NCI-H2029 treated with DMSO at 0.1 percent for 48 hours (cell line): ENCODE results near the gene GPR183.
A peak's percentile ranks its signal among the peaks of the same experiment; 100 is the strongest.

ENCODE experiments used
- DNase-seq: peaks from one replicate; lab custom pipeline; 2025; lab: John Stamatoyannopoulos, UW

GPR183 gene

GRCh38 chr13:99312493-99312883 is 5.3 kb upstream of the GPR183 start:
- no peak for DNase-seq

DNA sequence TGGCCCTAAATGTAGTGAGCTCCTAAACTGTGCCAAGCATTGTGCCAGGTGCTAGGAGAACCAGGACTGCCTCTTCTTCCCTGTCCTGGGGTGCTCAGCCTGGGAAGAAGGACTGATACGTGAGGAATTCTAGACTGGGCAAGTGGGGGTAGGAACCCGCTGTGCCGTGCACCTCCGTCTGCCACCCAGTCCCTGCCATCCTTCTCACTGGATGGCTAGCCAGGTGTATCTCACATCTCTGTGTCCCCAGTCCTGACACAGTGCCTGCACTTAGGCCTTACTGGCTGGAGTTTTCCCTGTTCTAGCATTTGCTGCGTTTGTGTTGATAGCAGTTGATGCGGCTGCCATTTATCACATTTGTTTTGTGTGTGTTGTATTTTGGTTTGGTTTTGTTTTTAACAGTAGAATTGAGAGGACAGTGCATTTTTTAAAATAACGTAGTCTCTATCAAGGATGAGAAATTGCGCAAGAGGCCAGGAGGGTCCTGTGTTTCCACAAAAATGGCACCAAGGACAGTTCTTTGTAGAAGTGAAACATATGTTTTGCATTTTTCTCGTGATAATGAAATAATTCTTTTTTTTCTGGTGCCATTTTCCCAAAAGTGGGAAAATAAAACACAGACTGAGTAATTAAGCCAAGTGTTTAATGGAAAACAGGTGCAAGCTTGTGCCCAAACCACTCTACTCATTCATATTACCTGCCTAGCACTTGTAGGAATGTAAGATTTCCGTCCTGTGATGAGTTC is 4.7 kb upstream of the GPR183 start:
- no peak for DNase-seq

DNA sequence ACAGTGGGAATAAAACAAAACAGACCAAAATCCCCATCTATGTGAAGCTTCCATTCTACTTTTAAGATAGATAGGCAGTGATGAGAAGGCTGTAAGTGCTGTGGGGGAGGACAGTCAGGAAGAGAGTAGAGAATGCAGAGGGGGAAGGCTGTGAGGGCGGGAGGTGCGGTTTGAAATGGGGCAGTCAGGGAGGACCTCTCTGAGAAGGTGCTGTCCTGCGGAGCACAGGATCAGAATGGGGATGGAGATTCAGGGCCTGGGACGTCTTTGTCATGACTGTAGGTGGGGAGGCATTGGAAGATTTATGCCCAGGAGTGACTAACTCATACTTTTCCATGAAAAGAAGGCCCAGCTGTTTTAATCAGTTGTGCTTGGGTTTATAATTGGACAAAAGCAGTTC is 3.9 kb upstream of the GPR183 start:
- no peak for DNase-seq

GRCh38 chr13:99310382-99311031 is 3.3 kb upstream of the GPR183 start:
- DNase-seq: no peak

DNA sequence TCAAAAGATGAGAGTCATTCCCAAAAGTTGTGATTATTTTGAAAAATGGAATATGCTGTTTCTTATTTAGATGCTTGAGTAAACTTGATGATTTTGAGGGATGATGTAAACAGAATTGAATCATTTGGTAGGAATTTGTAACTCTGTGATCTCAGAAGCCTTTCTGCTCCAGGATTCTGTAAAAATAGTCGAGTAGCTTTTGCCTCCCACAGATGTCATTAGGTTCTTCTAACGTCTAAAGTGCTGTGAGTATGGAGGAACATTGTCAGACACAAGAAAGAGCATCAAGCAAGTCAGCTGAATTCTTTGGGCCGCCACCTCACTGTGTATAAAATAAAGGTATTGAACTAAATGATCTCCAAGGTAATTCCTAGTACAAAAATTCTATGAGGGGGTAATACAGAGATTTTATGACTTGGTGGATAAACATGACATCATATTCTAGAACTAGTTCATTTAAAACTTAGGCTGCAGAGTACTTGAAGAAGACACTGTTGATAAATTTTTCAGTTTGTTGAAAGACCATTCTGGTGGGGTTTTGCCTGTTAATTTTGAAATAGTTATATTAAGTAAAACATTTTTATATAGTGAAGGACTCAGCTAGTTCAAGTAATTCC is 1.4 kb upstream of the GPR183 start:
- no peak for DNase-seq

- DNase-seq: peak; percentile 38
Observed at GRCh38 chr13:99307648-99308339, 595 bp upstream of the GPR183 start.

GRCh38 chr13:99305566-99305965 is 1.6 kb downstream of the GPR183 start:
- DNase-seq: no peak

GRCh38 chr13:99305158-99305557 is 2.0 kb downstream of the GPR183 start:
- DNase-seq: no peak

- DNase-seq: no peak
Observed at GRCh38 chr13:99304541-99304940, 2.7 kb downstream of the GPR183 start.

DNA sequence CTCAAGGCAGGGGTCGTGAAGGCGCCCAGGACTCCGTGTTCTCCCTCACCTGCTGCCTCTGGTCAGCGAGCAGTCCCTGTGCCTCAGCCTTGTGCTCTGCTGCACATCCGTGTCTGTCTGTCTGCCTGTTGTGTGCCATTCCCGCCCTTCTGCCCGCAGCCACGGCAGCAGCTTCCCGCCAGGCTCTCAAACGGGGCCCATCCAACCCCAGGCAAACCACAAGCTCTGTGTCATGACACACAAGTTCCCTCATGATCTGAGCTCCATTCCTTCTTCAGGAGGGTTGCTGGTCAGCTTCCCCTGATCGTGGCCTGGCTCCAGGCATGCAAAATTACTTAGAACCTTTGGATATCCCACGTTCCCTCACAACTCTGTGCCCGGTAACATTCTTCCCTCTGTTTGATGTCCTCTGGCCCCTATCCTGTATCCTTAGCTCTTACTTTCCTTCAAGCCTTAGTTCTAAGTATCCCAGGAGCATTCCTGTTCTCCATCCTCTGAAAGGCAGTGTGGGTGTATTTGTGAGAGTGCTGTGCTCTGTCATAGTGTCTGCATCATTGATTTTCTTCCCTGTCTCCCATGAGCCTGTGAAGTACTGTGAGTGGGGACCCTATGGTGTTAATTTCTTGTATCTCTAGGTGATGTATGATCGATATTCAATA is 3.2 kb downstream of the GPR183 start:
- no peak for DNase-seq

DNA sequence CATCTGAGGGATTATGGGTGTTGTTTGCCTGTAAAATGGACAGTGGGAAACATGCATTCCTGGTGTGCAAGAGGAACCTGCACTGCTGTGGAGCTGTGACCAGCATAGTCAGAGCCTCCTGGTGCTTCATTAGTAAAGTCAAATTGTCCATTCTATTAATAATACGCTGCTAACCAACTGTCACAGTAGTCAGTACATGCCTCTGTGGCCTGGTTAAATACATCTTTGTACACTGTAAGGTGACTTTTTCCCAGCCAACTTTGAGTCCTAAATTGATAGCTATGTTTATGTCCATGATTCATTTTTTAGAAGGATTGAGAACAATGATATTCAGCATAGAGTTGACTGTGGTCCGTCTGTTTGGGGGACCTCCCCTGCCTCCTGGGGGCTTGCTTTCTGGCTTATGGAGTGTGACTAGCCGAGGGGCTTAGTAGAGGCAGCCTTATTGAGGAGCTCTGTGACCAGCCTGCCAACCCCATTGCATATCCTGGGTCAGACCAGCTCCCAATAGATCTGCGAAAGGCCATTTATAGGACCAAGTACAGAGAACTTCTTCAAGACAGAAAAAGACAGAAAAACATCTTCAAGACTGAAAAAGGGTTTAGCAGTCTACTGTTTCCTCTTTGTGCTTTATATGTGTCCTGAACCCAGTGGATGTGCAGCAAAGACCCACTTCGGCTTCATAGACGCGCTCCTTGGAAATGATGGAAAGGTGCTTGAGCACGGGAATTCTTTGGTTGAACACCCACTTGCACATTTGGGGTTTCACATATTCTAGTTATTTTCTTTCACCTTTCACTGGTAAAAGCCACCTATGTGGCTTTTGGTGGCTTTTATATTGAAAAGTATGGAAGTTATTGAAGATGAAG is 4.3 kb downstream of the GPR183 start:
- no peak for DNase-seq

DNA sequence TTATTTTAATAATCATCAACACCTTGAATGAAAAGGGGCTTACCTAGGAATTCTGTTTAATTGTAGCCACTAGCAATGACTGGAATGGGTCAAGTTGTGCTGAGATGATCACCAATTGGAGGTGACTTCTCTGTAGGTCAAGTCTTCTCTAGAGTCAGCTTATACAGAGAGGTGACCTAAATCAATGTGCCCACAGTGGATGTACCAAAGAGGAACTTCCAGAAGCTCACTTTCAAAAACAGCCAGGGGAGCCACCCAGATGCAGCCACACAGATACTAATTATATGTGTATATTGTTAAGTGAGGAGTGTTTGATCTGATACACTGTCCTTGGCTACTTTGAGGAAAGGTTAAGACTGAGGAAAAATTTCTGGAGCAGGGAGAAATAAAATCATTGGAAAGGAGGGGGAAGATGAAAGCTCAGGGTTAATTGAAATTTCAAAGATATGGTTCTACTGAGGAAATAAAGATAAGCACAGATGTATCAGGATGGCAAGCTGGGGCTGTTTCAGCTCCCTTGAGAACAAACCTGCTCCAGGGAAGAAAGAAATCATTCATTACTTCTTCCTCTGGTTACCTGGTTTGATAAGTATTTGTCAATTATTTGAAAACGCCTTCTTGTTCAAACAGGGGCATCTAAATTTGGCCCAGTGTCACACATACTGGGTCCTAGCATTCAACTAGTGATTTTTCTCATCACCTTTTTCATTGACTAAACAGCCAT is 5.1 kb downstream of the GPR183 start:
- DNase-seq: no peak

GRCh38 chr13:99301056-99301838 is 6.0 kb downstream of the GPR183 start:
- no peak for DNase-seq

GRCh38 chr13:99299920-99300341 is 7.3 kb downstream of the GPR183 start:
- peak; percentile 16 for DNase-seq

DNA sequence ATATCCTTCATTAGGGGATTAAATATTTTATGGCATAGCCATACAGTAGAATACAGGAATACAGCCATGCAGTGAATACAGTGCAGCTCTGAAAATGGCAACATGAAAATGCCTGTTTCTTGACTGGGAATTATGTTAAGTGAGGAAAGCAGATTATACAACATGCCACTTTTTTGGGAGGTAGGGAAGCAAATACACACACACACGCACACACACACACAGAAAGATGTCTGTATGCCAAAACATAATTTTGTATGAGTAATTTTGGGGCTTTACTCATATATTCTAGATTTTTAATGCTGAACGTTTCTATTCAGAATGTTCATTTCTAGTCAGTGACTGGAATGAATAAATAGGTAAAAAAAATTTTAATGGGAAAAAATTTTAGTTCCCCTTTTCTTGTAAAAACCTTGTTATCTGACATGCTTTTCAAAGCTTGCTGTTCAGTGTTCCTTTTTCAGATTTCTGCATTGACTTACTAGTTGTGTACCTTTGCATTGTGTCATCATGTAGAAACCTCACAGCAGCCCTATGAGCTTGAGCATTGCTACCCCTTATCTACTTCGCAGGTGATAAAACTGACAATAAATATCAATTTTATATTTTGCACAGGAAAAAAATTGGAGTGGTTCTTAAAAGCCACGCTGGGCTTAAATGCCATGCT is 7.8 kb downstream of the GPR183 start:
- no peak for DNase-seq

GRCh38 chr13:99298056-99298455 is 9.1 kb downstream of the GPR183 start:
- no peak for DNase-seq

DNA sequence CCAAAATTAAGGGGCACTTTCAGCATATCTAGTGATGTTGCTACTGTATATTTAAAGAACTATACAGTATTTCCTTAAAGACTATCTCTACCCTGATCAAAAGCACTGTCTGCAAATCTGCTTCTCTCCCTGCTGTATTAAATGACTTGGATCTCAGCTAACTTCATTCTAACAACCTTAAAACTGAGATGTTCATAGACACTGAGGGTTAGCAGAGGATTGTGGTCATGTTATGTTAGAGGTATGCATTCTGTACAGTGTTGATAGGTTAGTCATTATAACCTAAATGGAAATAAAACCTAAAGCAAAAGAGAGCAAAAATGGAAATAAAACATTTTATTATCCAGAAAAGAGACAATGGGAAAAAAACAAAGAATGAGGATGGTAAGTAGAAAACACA is 9.9 kb downstream of the GPR183 start:
- no peak for DNase-seq

- no peak for DNase-seq
Observed at GRCh38 chr13:99296398-99296797, 10.8 kb downstream of the GPR183 start.
